AG09319 (cell line): ENCODE results near the gene CHRD.

Experiments
- DNase-seq: peaks from one replicate; pipeline ENCODE4 v3.0.0-alpha.2; 2010; ENCODE audit warnings: low read depth; ENCODE audit errors: extremely low read depth
- TF ChIP-seq, protein P1 (sequence below): IDR thresholded peaks from 2 replicates; pipeline ENCODE4 v1.5.1; 2011; ENCODE audit warnings: low read depth, mild to moderate bottlenecking, inconsistent platforms, low read length, moderate library complexity

The CHRD gene

DNA sequence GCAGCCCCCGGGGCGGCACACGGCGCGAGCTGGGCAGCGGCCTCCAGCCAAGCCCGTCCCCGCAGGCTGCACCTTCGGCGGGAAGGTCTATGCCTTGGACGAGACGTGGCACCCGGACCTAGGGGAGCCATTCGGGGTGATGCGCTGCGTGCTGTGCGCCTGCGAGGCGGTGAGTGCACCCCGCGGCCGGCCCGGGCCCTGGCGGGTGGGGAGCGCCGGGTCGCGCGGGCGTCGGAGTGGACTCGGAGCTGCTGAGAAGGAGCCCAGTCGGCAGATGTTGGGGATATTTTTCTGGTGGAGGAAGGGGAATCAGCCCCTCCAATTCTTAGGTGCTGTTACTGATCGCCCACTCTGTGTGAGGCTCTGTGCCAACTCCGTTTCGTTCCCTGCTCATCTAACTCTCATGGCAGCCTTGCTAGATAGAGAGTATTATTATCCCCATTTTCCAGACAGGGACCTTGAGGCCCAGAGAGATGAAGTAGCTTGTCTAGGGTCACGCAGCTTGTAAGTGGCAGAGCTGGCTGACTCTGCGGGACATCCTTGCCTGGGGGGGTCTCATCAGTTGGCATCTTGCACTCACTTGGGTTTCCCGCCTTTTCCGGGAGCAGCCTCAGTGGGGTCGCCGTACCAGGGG is 890 bp downstream of the CHRD start:
- TF ChIP-seq, protein P1, sequence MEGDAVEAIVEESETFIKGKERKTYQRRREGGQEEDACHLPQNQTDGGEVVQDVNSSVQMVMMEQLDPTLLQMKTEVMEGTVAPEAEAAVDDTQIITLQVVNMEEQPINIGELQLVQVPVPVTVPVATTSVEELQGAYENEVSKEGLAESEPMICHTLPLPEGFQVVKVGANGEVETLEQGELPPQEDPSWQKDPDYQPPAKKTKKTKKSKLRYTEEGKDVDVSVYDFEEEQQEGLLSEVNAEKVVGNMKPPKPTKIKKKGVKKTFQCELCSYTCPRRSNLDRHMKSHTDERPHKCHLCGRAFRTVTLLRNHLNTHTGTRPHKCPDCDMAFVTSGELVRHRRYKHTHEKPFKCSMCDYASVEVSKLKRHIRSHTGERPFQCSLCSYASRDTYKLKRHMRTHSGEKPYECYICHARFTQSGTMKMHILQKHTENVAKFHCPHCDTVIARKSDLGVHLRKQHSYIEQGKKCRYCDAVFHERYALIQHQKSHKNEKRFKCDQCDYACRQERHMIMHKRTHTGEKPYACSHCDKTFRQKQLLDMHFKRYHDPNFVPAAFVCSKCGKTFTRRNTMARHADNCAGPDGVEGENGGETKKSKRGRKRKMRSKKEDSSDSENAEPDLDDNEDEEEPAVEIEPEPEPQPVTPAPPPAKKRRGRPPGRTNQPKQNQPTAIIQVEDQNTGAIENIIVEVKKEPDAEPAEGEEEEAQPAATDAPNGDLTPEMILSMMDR, result no peak
- DNase-seq, result no peak

DNA sequence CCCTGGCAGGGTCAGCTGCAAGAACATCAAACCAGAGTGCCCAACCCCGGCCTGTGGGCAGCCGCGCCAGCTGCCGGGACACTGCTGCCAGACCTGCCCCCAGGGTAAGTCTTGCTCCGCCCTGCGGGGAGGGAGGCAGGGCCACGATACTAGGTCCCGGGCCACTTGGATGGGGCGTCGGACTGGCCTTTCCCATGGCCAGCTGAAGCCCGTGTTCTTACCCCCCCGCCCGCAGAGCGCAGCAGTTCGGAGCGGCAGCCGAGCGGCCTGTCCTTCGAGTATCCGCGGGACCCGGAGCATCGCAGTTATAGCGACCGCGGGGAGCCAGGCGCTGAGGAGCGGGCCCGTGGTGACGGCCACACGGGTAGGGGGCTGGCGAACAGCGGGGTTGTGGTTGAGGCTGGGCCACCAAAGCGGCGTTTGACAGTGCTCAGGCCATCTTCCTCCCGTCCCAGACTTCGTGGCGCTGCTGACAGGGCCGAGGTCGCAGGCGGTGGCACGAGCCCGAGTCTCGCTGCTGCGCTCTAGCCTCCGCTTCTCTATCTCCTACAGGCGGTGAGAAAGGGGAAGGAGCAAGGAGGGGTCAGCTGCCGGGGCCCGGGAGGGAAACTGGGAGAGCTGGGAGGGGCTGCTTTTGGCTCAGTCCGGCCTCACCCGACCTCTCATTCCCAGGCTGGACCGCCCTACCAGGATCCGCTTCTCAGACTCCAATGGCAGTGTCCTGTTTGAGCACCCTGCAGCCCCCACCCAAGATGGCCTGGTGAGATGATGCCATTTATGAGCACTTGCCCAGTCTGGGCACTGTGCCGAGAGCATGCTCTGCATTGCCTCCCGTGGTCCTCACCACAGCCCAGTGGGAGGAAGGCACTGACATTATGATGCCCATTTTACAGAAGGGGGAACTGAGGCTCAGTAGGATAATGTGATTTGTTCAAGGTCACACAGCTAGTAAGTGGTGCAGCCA is 1.7 kb downstream of the CHRD start:
- TF ChIP-seq, protein P1, result no peak
- DNase-seq, result no peak

DNA sequence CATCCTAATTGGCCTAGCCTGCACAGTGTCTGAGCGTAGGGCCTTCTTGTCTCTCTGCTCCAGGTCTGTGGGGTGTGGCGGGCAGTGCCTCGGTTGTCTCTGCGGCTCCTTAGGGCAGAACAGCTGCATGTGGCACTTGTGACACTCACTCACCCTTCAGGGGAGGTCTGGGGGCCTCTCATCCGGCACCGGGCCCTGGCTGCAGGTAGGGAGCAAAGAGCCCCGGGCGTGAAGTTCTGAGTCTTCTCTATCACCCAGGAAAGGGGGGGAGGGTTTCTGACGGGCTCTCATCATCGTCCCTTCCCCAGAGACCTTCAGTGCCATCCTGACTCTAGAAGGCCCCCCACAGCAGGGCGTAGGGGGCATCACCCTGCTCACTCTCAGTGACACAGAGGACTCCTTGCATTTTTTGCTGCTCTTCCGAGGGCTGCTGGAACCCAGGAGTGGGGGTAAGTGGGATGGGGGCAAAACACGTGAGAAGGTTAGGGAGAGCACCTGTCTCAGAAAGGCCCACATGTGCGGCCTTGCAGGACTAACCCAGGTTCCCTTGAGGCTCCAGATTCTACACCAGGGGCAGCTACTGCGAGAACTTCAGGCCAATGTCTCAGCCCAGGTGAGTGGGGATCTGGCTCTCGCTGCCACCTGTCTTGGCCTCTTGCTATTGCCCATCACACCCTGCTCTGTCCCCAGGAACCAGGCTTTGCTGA is 2.6 kb downstream of the CHRD start:
- TF ChIP-seq, protein P1, result no peak
- DNase-seq, result no peak

DNA sequence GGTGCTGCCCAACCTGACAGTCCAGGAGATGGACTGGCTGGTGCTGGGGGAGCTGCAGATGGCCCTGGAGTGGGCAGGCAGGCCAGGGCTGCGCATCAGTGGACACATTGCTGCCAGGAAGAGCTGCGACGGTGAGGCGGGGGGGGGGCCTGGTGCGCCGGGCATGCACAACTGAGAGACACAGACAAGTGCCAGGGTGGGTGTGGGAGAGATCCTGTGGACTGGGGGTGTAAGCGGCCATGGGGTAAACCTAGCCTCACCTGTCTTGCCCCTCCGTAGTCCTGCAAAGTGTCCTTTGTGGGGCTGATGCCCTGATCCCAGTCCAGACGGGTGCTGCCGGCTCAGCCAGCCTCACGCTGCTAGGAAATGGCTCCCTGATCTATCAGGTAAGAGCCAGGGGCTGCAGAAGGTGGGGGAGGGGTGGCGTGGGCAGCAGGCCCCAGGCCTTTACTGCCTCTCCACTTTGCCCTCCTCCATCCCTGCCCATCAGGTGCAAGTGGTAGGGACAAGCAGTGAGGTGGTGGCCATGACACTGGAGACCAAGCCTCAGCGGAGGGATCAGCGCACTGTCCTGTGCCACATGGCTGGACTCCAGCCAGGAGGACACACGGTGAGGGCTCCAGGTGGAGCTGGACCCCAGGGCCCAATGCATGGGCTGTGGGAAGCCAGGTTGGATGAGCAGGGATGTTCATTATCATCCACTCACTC is 3.3 kb downstream of the CHRD start:
- TF ChIP-seq, protein P1, result no peak
- DNase-seq, result no peak

DNA sequence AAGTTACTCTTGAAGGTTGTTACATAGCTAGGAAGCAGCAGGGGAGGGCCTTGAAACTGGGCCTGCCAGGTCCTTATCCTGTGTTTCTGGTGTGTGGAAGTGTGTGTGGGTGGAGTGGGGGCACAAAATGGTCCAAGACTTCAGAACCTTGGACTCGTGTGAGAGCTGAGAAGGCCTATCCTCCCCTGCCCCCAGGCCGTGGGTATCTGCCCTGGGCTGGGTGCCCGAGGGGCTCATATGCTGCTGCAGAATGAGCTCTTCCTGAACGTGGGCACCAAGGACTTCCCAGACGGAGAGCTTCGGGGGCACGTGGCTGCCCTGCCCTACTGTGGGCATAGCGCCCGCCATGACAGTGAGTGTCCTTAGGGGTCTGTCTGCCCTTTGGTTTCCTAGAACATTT is 4.5 kb downstream of the CHRD start:
- TF ChIP-seq, protein P1, result no peak
- DNase-seq, result no peak

DNA sequence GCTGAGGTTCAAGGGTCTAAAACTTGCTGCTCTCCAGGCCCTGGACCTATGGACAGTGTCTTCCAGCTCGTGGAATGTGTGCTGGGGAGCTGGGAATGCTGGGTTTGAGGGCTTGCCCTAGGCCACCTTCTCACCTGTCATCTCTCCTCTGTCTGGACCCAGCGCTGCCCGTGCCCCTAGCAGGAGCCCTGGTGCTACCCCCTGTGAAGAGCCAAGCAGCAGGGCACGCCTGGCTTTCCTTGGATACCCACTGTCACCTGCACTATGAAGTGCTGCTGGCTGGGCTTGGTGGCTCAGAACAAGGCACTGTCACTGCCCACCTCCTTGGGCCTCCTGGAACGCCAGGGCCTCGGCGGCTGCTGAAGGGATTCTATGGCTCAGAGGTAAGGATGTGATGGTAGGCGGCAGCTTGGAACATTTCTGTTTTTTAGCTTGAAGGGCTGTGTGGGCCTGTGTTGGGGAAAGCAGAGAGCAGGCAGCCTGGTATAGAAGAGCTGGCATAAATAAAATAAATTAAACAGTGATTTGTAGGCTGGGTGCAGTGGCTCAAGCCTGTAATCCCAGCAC is 5.1 kb downstream of the CHRD start:
- DNase-seq, result no peak
- TF ChIP-seq, protein P1, result no peak
